ENCODE measurements around the gene KIAA1328. TPM values are rescaled to one million over a fixed set of nuclear protein-coding genes. Genes with fewer than 3 reads are reported as not detected.

KIAA1328 gene
- total RNA-seq, 1 donor from 2014 or later, result 11.5 TPM

DNA sequence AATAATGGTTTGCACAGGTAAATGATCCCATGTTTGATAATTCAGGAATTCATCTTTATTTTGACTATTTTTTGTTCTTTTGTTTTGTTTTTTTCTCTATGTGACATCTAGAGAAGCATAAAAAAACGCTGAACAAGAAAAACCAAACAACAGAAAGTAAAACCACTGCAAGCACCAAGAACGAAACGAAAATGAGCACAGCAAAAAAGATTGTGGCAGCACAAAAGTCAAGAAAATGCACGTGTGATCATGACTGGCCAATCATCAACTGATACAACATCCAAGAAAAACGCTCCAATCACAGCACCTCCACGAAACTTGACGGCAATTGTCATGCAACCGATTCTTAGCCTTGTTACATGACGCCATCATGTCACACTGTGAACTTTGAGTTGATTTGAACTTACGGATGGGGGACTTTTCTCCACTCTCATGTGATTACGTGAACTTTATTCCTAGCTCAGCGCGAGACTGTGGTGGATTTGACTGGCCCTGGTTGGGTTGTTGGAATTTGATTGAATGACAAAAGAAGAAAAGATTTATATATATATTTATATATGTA is 417.9 kb downstream of the KIAA1328 start:
- no peak overlapping the region for H2AFZ ChIP-seq (replicated peaks)
- H3K4me1 Mint-ChIP-seq, result peaks cover 5% of the 10 kb centered on the region

DNA sequence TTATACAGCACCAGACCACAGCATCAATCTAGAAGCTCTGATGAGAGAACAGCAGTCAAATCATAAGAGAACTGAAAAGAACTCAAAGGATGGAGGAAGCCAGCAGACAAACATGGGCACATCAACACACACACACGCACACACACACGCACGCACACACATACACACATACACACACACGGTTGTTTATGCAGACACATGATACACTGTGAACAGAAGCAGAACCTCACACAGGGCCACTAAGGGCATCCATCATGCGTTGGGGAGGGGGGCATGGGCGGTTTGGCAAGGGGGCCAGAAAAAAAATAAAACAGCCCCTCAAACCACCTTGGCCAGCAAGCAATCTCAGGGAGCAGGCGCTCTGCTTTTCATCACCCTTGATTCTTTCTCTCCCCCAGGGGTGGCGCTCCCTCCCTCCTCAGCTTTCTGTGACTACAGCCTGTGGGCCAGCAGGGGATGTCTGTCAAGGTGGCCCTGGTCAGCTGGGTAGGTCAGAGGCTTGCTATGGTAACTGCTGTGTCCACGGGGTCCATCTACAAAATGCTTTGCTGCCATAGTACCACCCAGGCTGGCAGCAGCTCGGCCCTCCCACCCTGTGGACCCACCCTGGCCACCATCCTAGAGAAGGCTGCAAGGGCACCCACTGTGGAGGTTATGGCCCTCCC is 418.7 kb downstream of the KIAA1328 start:
- Histone ChIP-seq H3K9ac (no peak overlapping the region), H4K20me1 (ENCODE audit: low read depth) (peaks cover 2% of the 10 kb centered on the region), H3K27ac (no peak overlapping the region), H3K27me3 (peaks cover 53% of the 10 kb centered on the region), H3F3A (ENCODE audit: low read depth) (no peaks in the 10 kb centered on the region), H3K79me2 (ENCODE audit: low read depth) (no peaks in the 10 kb centered on the region), H3K4me2 (no peak overlapping the region), H3K4me3 (no peak overlapping the region), H3K4me1 (no peaks in the 10 kb centered on the region), H2AFZ (replicated peaks) (no peak overlapping the region), H3K36me3 (no peaks in the 10 kb centered on the region), H3K9me3 (ENCODE audit: low read depth) (no peaks in the 10 kb centered on the region)
- Mint-ChIP-seq H3K27ac (no peak overlapping the region), H3K27me3 (ENCODE audit: insufficient read depth, low read depth) (peaks cover 9% of the 10 kb centered on the region), H3K4me1 (peaks cover 6% of the 10 kb centered on the region), H3K4me3 (no peak overlapping the region), H3K36me3 (no peaks in the 10 kb centered on the region), H3K9me3 (no peaks in the 10 kb centered on the region)
- DNase-seq (ENCODE audit: low spot score), result no peak
- TF ChIP-seq EZH2 (IDR thresholded peaks at IDR 0.05), result no peak
- TF ChIP-seq, protein P1, sequence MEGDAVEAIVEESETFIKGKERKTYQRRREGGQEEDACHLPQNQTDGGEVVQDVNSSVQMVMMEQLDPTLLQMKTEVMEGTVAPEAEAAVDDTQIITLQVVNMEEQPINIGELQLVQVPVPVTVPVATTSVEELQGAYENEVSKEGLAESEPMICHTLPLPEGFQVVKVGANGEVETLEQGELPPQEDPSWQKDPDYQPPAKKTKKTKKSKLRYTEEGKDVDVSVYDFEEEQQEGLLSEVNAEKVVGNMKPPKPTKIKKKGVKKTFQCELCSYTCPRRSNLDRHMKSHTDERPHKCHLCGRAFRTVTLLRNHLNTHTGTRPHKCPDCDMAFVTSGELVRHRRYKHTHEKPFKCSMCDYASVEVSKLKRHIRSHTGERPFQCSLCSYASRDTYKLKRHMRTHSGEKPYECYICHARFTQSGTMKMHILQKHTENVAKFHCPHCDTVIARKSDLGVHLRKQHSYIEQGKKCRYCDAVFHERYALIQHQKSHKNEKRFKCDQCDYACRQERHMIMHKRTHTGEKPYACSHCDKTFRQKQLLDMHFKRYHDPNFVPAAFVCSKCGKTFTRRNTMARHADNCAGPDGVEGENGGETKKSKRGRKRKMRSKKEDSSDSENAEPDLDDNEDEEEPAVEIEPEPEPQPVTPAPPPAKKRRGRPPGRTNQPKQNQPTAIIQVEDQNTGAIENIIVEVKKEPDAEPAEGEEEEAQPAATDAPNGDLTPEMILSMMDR (IDR thresholded peaks at IDR 0.05), result no peak
- TF ChIP-seq EZH2phosphoT487 (IDR thresholded peaks at IDR 0.05), result no peak

More for the DNA sequence above, 417.9 kb downstream of the KIAA1328 start:
- no peak for DNase-seq (ENCODE audit: low spot score)
- Histone ChIP-seq H3K27ac (no peak overlapping the region), H3K79me2 (ENCODE audit: low read depth) (no peaks in the 10 kb centered on the region), H3K9ac (no peak overlapping the region), H3K27me3 (peaks cover 49% of the 10 kb centered on the region), H3K4me1 (no peaks in the 10 kb centered on the region), H4K20me1 (ENCODE audit: low read depth) (peaks cover 3% of the 10 kb centered on the region), H3K36me3 (no peaks in the 10 kb centered on the region), H3F3A (ENCODE audit: low read depth) (no peaks in the 10 kb centered on the region), H3K4me3 (no peak overlapping the region), H3K9me3 (ENCODE audit: low read depth) (no peaks in the 10 kb centered on the region), H3K4me2 (no peak overlapping the region)
- H3K27ac Mint-ChIP-seq, result no peak overlapping the region
- no peak overlapping the region for H3K4me3 Mint-ChIP-seq
- H3K27me3 Mint-ChIP-seq (ENCODE audit: insufficient read depth, low read depth), result peaks cover 12% of the 10 kb centered on the region
- no peaks in the 10 kb centered on the region for H3K9me3 Mint-ChIP-seq
- no peaks in the 10 kb centered on the region for H3K36me3 Mint-ChIP-seq
- no peak for TF ChIP-seq EZH2phosphoT487 (IDR thresholded peaks at IDR 0.05)
- no peak for TF ChIP-seq EZH2 (IDR thresholded peaks at IDR 0.05)
- TF ChIP-seq, protein P1 (IDR thresholded peaks at IDR 0.05), result no peak

DNA sequence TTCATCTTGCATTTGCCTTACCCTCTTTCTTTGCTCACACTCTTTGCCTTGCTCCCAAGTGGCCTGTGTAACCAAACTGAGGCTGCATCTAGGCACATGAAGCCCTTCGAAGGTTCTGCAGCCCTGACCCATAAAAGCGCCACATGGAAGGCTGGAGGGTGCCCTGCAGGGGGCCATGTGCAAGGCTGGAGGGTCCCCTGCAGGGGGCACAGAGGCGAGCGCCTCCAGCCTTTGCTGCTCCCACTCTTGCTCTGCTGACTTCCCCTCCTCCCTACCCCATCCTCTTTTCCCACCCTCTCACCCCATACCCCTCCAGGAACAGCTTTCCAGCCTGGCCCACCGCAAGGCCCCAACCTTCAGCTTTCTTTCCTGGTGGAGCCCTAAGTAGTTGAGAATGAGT is 419.4 kb downstream of the KIAA1328 start:
- no peak overlapping the region for H3K4me2 ChIP-seq
- H3K9me3 ChIP-seq (ENCODE audit: low read depth), result no peaks in the 10 kb centered on the region
- H3K4me1 ChIP-seq, result peaks cover 4% of the 10 kb centered on the region
- no peaks in the 10 kb centered on the region for H3F3A ChIP-seq (ENCODE audit: low read depth)
- no peaks in the 10 kb centered on the region for H3K36me3 ChIP-seq
- H3K4me3 ChIP-seq, result no peak overlapping the region
- no peak overlapping the region for H2AFZ ChIP-seq (replicated peaks)
- Mint-ChIP-seq H3K36me3 (no peaks in the 10 kb centered on the region), H3K27ac (no peak overlapping the region), H3K4me3 (no peak overlapping the region), H3K27me3 (ENCODE audit: insufficient read depth, low read depth) (peaks cover 6% of the 10 kb centered on the region), H3K4me1 (peaks cover 9% of the 10 kb centered on the region), H3K9me3 (no peaks in the 10 kb centered on the region)
- no peak overlapping the region for H3K27ac ChIP-seq
- no peak overlapping the region for H3K9ac ChIP-seq
- H3K79me2 ChIP-seq (ENCODE audit: low read depth), result no peaks in the 10 kb centered on the region
- DNase-seq (ENCODE audit: low spot score), result no peak
- TF ChIP-seq EZH2 (IDR thresholded peaks at IDR 0.05) (no peak), EZH2phosphoT487 (IDR thresholded peaks at IDR 0.05) (no peak)
- TF ChIP-seq, protein P1 (IDR thresholded peaks at IDR 0.05), result no peak
- peaks cover 53% of the 10 kb centered on the region for H3K27me3 ChIP-seq
- no peaks in the 10 kb centered on the region for H4K20me1 ChIP-seq (ENCODE audit: low read depth)

Measured in neural progenitor cell (in vitro differentiated cells).